ENCODE measurements around the gene RTN4R. TPM values are rescaled to one million over a fixed set of nuclear protein-coding genes. Genes with fewer than 3 reads are reported as not detected.

Gene RTN4R
- total and polyA plus RNA-seq, 2 donors (not counting 1 experiment from before 2014, with no cell fraction given): 0.42 to 0.79 TPM

DNA sequence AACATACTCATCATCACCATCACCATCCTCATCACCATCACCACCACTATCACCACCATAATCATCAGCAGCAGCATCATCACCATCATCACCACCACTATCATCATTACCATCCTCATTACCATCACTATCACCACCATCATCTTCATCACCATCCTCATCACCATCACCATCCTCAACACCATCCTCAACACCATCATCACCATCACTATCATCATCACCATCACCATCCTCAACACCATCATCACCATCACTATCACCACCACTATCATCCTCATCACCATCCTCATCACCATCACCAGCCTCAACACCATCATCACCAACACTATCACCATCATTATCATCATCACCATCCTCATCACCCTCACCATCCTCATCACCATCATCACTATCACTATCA is 16.6 kb downstream of the RTN4R start:
- ChIA-PET CTCF (no interaction called here), POLR2A (no interaction called here)
- Mint-ChIP-seq H3K4me3 (no peak overlapping the region), H3K27ac (no peak overlapping the region), H3K9me3 (ENCODE audit: insufficient read depth) (no peaks in the 10 kb centered on the region), H3K27me3 (no peaks in the 10 kb centered on the region), H3K4me1 (peaks cover 14% of the 10 kb centered on the region)
- no peaks in the 10 kb centered on the region for H3K27me3 ChIP-seq (replicated peaks in 1 of 4; ENCODE audit: control extremely low read depth in 1 of 4, control insufficient read depth in 3 of 4, insufficient read depth in 4 of 4, low read length in 3 of 4)
- ATAC-seq (ENCODE audit: low read depth): no peak
- no peak overlapping the region for H3K4me3 ChIP-seq (ENCODE audit: control extremely low read depth in 1 of 5, extremely low read depth in 1 of 5, insufficient read depth in 1 of 5, low read depth in 2 of 5, low read length in 4 of 5)
- intact Hi-C loops (cut with micrococcal nuclease): no loop called here
- DNase-seq: no peak
- TF ChIP-seq, protein P1, sequence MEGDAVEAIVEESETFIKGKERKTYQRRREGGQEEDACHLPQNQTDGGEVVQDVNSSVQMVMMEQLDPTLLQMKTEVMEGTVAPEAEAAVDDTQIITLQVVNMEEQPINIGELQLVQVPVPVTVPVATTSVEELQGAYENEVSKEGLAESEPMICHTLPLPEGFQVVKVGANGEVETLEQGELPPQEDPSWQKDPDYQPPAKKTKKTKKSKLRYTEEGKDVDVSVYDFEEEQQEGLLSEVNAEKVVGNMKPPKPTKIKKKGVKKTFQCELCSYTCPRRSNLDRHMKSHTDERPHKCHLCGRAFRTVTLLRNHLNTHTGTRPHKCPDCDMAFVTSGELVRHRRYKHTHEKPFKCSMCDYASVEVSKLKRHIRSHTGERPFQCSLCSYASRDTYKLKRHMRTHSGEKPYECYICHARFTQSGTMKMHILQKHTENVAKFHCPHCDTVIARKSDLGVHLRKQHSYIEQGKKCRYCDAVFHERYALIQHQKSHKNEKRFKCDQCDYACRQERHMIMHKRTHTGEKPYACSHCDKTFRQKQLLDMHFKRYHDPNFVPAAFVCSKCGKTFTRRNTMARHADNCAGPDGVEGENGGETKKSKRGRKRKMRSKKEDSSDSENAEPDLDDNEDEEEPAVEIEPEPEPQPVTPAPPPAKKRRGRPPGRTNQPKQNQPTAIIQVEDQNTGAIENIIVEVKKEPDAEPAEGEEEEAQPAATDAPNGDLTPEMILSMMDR (IDR thresholded peaks at IDR 0.05): no peak
- TF ChIP-seq EZH2 (IDR thresholded peaks at IDR 0.05; ENCODE audit: borderline replicate concordance, insufficient read depth, low read depth, low read length, poor library complexity, severe bottlenecking): no peak
- H3K9ac ChIP-seq (ENCODE audit: low read length): no peak overlapping the region
- no peaks in the 10 kb centered on the region for H3K79me2 ChIP-seq (ENCODE audit: control insufficient read depth, insufficient read depth, low read length)
- no peak overlapping the region for H3K4me2 ChIP-seq (replicated peaks; ENCODE audit: low read depth, low read length, poor library complexity, severe bottlenecking)
- H3K4me1 ChIP-seq (ENCODE audit: control insufficient read depth in 2 of 2, insufficient read depth in 2 of 2, low read length in 2 of 2): peaks cover 12 to 15% of the 10 kb centered on the region in 2 donors
- H3K9me3 ChIP-seq (ENCODE audit: control extremely low read depth in 1 of 3, control insufficient read depth in 2 of 3, insufficient read depth in 1 of 3, low read length in 2 of 3): no peaks in the 10 kb centered on the region
- no peak overlapping the region for H2AFZ ChIP-seq (ENCODE audit: insufficient read depth, low read depth, low read length, poor library complexity, severe bottlenecking)
- no peaks in the 10 kb centered on the region for H4K20me1 ChIP-seq (ENCODE audit: control insufficient read depth, insufficient read depth, low read length, poor library complexity, severe bottlenecking)
- H3K36me3 ChIP-seq (replicated peaks in 1 of 2; ENCODE audit: control extremely low read depth in 1 of 2, control insufficient read depth in 1 of 2, extremely low read depth in 1 of 2, insufficient read depth in 2 of 2, low read length in 1 of 2): no peaks in the 10 kb centered on the region
- H3K27ac ChIP-seq (ENCODE audit: low read length in 2 of 2): no peak overlapping the region

DNA sequence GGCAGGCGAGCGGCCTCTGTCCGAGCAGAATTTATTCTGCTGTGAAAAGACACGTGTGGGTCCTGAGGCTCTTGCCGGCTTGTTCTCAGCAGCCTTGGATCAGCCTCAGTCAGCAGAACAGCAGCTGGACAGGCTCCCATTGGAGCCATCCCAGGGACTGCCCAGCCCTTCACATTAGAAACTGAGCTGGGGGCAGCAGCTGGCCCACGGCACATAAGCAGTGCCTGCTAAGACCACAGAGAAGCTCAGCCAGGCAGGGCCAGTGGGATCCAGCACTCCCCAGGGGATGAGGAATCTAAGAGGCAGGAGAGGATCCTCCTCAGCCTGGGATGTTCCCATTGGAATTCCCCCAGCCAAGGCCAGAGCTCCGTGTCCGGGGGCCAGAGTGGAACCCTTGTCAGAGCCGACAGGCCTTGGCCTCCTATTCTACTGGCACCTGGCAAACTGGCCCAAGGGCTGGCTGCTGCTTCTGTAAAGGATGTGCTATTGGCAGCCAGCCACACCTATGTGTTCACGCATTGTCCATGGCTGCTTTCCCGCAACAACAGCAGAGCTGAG is 18.2 kb downstream of the RTN4R start:
- H4K20me1 ChIP-seq (ENCODE audit: control insufficient read depth, insufficient read depth, low read length, poor library complexity, severe bottlenecking): no peaks in the 10 kb centered on the region
- ChIA-PET POLR2A (no interaction called here), CTCF (interaction anchor here (0.8 to 1.3 kb wide), 2 partner anchors 10 to 20 kb away, joined by 3 read pairs; no protein-coding TSS in a partner anchor)
- Mint-ChIP-seq H3K9me3 (ENCODE audit: insufficient read depth) (no peaks in the 10 kb centered on the region), H3K4me1 (peaks cover 26% of the 10 kb centered on the region), H3K27ac (no peak overlapping the region), H3K4me3 (no peak overlapping the region), H3K27me3 (no peaks in the 10 kb centered on the region)
- H3K4me1 ChIP-seq (ENCODE audit: control insufficient read depth in 2 of 2, insufficient read depth in 2 of 2, low read length in 2 of 2): peaks cover 28 to 31% of the 10 kb centered on the region in 2 donors
- no peaks in the 10 kb centered on the region for H3K36me3 ChIP-seq (replicated peaks in 1 of 2; ENCODE audit: control extremely low read depth in 1 of 2, control insufficient read depth in 1 of 2, extremely low read depth in 1 of 2, insufficient read depth in 2 of 2, low read length in 1 of 2)
- H2AFZ ChIP-seq (ENCODE audit: insufficient read depth, low read depth, low read length, poor library complexity, severe bottlenecking): no peak overlapping the region
- H3K9me3 ChIP-seq (ENCODE audit: control extremely low read depth in 1 of 3, control insufficient read depth in 2 of 3, insufficient read depth in 1 of 3, low read length in 2 of 3): no peaks in the 10 kb centered on the region
- no peaks in the 10 kb centered on the region for H3K79me2 ChIP-seq (ENCODE audit: control insufficient read depth, insufficient read depth, low read length)
- H3K4me3 ChIP-seq (ENCODE audit: control extremely low read depth in 1 of 5, extremely low read depth in 1 of 5, insufficient read depth in 1 of 5, low read depth in 2 of 5, low read length in 4 of 5): no peak overlapping the region
- ATAC-seq (ENCODE audit: low read depth) (no peak), DNase-seq (no peak)
- no peak overlapping the region for H3K4me2 ChIP-seq (replicated peaks; ENCODE audit: low read depth, low read length, poor library complexity, severe bottlenecking)
- TF ChIP-seq EZH2 (IDR thresholded peaks at IDR 0.05; ENCODE audit: borderline replicate concordance, insufficient read depth, low read depth, low read length, poor library complexity, severe bottlenecking): no peak
- TF ChIP-seq, protein P1 (IDR thresholded peaks at IDR 0.05): no peak
- no peaks in the 10 kb centered on the region for H3K27me3 ChIP-seq (replicated peaks in 1 of 4; ENCODE audit: control extremely low read depth in 1 of 4, control insufficient read depth in 3 of 4, insufficient read depth in 4 of 4, low read length in 3 of 4)
- H3K9ac ChIP-seq (ENCODE audit: low read length): no peak overlapping the region
- no peak overlapping the region for H3K27ac ChIP-seq (ENCODE audit: low read length in 2 of 2)
- 98% methylated on average over 11 of the region's 11 CpGs for WGBS (ENCODE audit: insufficient coverage)
- intact Hi-C loops (cut with micrococcal nuclease): no loop called here
